ENCODE data around the gene MAP2K1. TPM values are rescaled to one million over a fixed set of nuclear protein-coding genes. Genes with fewer than 3 reads are reported as not detected.
"Not testable (repeated sequence)": the region's sequence is repeated elsewhere in the genome, so short reads cannot be mapped to it uniquely, and the experiment has no call there.

Gene MAP2K1
- total RNA-seq, 2 donors from 2014 or later = 39.2 to 57.3 TPM

GRCh38 chr15:66497502-66498455 is 111.1 kb downstream of the MAP2K1 start, which contains the start of gene SNAPC5:
SNAPC5 (minus strand) TSS chr15:66497762; CDS start chr15:66497731, 31 bp downstream.
- peak; percentile 93 for ATAC-seq
- H3K36me3 Mint-ChIP-seq (ENCODE audit: low read depth) = peaks cover 8% of the 10 kb centered on the region
- H3K27me3 Mint-ChIP-seq = no peaks in the 10 kb centered on the region

GRCh38 chr15:66498501-66499386 is 112.0 kb downstream of the MAP2K1 start:
- no peak for DNase-seq

More at GRCh38 chr15:66497502-66498455, 111.1 kb downstream of the MAP2K1 start, which contains the start of gene SNAPC5:
- DNase-seq = peak; percentile 94 to 98 (median 96)
- Mint-ChIP-seq H3K27ac (peak within 1 kb of the TSS; percentile 95), H3K4me1 (peaks cover 30% of the 10 kb centered on the region), H3K4me3 (peak within 1 kb of the TSS; percentile 92)
- no peaks in the 10 kb centered on the region for H3K9me3 ChIP-seq (ENCODE audit: control insufficient read depth, low read length, poor library complexity, severe bottlenecking)

GRCh38 chr15:66500346-66500745 is 113.6 kb downstream of the MAP2K1 start:
- not testable (repeated sequence) for DNase-seq; H3K9me3 ChIP-seq (ENCODE audit: control insufficient read depth, low read length, poor library complexity, severe bottlenecking); H3K27me3 Mint-ChIP-seq; ATAC-seq; H3K36me3 Mint-ChIP-seq (ENCODE audit: low read depth)
- Mint-ChIP-seq H3K27ac (peak overlapping the region; percentile 95), H3K4me1 (peaks cover 41% of the 10 kb centered on the region), H3K4me3 (peak overlapping the region; percentile 25)

More at GRCh38 chr15:66498501-66499386, 112.0 kb downstream of the MAP2K1 start:
- no peak for ATAC-seq
- H3K27me3 Mint-ChIP-seq = no peaks in the 10 kb centered on the region
- peak overlapping the region; percentile 95 for H3K27ac Mint-ChIP-seq
- H3K4me1 Mint-ChIP-seq = peaks cover 38% of the 10 kb centered on the region
- no peaks in the 10 kb centered on the region for H3K9me3 ChIP-seq (ENCODE audit: control insufficient read depth, low read length, poor library complexity, severe bottlenecking)
- peaks cover 6% of the 10 kb centered on the region for H3K36me3 Mint-ChIP-seq (ENCODE audit: low read depth)
- H3K4me3 Mint-ChIP-seq = no peak overlapping the region

- Mint-ChIP-seq H3K27ac (peak overlapping the region; percentile 99), H3K36me3 (ENCODE audit: low read depth) (peaks cover 9% of the 10 kb centered on the region), H3K4me1 (peaks cover 39% of the 10 kb centered on the region), H3K27me3 (no peaks in the 10 kb centered on the region), H3K4me3 (peak overlapping the region; percentile 99)
- ATAC-seq (no peak), DNase-seq (no peak)
- no peaks in the 10 kb centered on the region for H3K9me3 ChIP-seq (ENCODE audit: control insufficient read depth, low read length, poor library complexity, severe bottlenecking)
These were observed 115.8 kb downstream of the MAP2K1 start for GRCh38 chr15:66502491-66502890.

GRCh38 chr15:66503041-66503648 is 116.4 kb downstream of the MAP2K1 start:
- Mint-ChIP-seq H3K4me1 (peaks cover 34% of the 10 kb centered on the region), H3K27ac (peak overlapping the region; percentile 99), H3K4me3 (peak overlapping the region; percentile 99)
- DNase-seq; H3K27me3 Mint-ChIP-seq; H3K9me3 ChIP-seq (ENCODE audit: control insufficient read depth, low read length, poor library complexity, severe bottlenecking); ATAC-seq; H3K36me3 Mint-ChIP-seq (ENCODE audit: low read depth): not testable (repeated sequence)

GRCh38 chr15:66503780-66504562 is 117.3 kb downstream of the MAP2K1 start:
- H3K36me3 Mint-ChIP-seq (ENCODE audit: low read depth) = peaks cover 9% of the 10 kb centered on the region
- no peaks in the 10 kb centered on the region for H3K9me3 ChIP-seq (ENCODE audit: control insufficient read depth, low read length, poor library complexity, severe bottlenecking)
- peaks cover 34% of the 10 kb centered on the region for H3K4me1 Mint-ChIP-seq
- H3K27ac Mint-ChIP-seq = peak overlapping the region; percentile 99
- no peak for ATAC-seq
- H3K4me3 Mint-ChIP-seq = peak overlapping the region; percentile 99
- H3K27me3 Mint-ChIP-seq = no peaks in the 10 kb centered on the region
- no peak for DNase-seq

GRCh38 chr15:66504563-66505429 is 118.1 kb downstream of the MAP2K1 start, which contains the start of the genes RPL4 and ZWILCH:
RPL4 (minus strand) TSS chr15:66504855; CDS start chr15:66504790, 65 bp downstream.
ZWILCH (plus strand) TSS chr15:66505326; CDS start chr15:66505339, 13 bp downstream.
- no peaks in the 10 kb centered on the region for H3K9me3 ChIP-seq (ENCODE audit: control insufficient read depth, low read length, poor library complexity, severe bottlenecking)
- DNase-seq = peak; percentile 73 to 76 (median 75)
- H3K36me3 Mint-ChIP-seq (ENCODE audit: low read depth) = peaks cover 9% of the 10 kb centered on the region
- H3K4me1 Mint-ChIP-seq = peaks cover 32% of the 10 kb centered on the region
- H3K27ac Mint-ChIP-seq = peak within 1 kb of the TSS; percentile 99
- peak; percentile 88 for ATAC-seq
- no peaks in the 10 kb centered on the region for H3K27me3 Mint-ChIP-seq
- peak within 1 kb of the TSS; percentile 99 for H3K4me3 Mint-ChIP-seq

- Mint-ChIP-seq H3K27ac (peak overlapping the region; percentile 99), H3K4me1 (peaks cover 27% of the 10 kb centered on the region), H3K27me3 (no peaks in the 10 kb centered on the region), H3K4me3 (peak overlapping the region; percentile 99), H3K36me3 (ENCODE audit: low read depth) (peaks cover 5% of the 10 kb centered on the region)
- DNase-seq (no peak), ATAC-seq (peak; percentile 15)
- no peaks in the 10 kb centered on the region for H3K9me3 ChIP-seq (ENCODE audit: control insufficient read depth, low read length, poor library complexity, severe bottlenecking)
These were observed 118.7 kb downstream of the MAP2K1 start for GRCh38 chr15:66505430-66505811.

- Mint-ChIP-seq H3K27me3 (no peaks in the 10 kb centered on the region), H3K4me1 (peaks cover 27% of the 10 kb centered on the region), H3K27ac (peak overlapping the region; percentile 99), H3K36me3 (ENCODE audit: low read depth) (peaks cover 5% of the 10 kb centered on the region), H3K4me3 (peak overlapping the region; percentile 99)
- ATAC-seq (no peak), DNase-seq (no peak)
- H3K9me3 ChIP-seq (ENCODE audit: control insufficient read depth, low read length, poor library complexity, severe bottlenecking) = no peaks in the 10 kb centered on the region
These were observed 119.1 kb downstream of the MAP2K1 start for GRCh38 chr15:66505818-66506217.

GRCh38 chr15:66508293-66508883 is 121.7 kb downstream of the MAP2K1 start:
- peaks cover 5% of the 10 kb centered on the region for H3K36me3 Mint-ChIP-seq (ENCODE audit: low read depth)
- H3K4me1 Mint-ChIP-seq = peaks cover 21% of the 10 kb centered on the region
- no peak overlapping the region for H3K27ac Mint-ChIP-seq
- ATAC-seq (no peak), DNase-seq (no peak)
- no peak overlapping the region for H3K4me3 Mint-ChIP-seq
- no peaks in the 10 kb centered on the region for H3K9me3 ChIP-seq (ENCODE audit: control insufficient read depth, low read length, poor library complexity, severe bottlenecking)
- no peaks in the 10 kb centered on the region for H3K27me3 Mint-ChIP-seq

GRCh38 chr15:66514586-66514985 is 127.9 kb downstream of the MAP2K1 start:
- Mint-ChIP-seq H3K4me3 (no peak overlapping the region), H3K27me3 (no peaks in the 10 kb centered on the region), H3K36me3 (ENCODE audit: low read depth) (peaks cover 2% of the 10 kb centered on the region), H3K27ac (no peak overlapping the region), H3K4me1 (peaks cover 4% of the 10 kb centered on the region)
- no peaks in the 10 kb centered on the region for H3K9me3 ChIP-seq (ENCODE audit: control insufficient read depth, low read length, poor library complexity, severe bottlenecking)
- ATAC-seq (no peak), DNase-seq (no peak)
